GM19351 (cell line): ENCODE data around the gene DCP1A.
"Not testable (repeated sequence)": the region's sequence is repeated elsewhere in the genome, so short reads cannot be mapped to it uniquely, and the experiment has no call there.

Experiments
- ATAC-seq: cut with Tn5 transposase; IDR thresholded peaks from one replicate; pipeline ENCODE4 v1.9.1; 2021; ENCODE audit warnings: mild to moderate bottlenecking, moderate library complexity; ENCODE audit not compliant: unreplicated experiment

DCP1A gene

DNA sequence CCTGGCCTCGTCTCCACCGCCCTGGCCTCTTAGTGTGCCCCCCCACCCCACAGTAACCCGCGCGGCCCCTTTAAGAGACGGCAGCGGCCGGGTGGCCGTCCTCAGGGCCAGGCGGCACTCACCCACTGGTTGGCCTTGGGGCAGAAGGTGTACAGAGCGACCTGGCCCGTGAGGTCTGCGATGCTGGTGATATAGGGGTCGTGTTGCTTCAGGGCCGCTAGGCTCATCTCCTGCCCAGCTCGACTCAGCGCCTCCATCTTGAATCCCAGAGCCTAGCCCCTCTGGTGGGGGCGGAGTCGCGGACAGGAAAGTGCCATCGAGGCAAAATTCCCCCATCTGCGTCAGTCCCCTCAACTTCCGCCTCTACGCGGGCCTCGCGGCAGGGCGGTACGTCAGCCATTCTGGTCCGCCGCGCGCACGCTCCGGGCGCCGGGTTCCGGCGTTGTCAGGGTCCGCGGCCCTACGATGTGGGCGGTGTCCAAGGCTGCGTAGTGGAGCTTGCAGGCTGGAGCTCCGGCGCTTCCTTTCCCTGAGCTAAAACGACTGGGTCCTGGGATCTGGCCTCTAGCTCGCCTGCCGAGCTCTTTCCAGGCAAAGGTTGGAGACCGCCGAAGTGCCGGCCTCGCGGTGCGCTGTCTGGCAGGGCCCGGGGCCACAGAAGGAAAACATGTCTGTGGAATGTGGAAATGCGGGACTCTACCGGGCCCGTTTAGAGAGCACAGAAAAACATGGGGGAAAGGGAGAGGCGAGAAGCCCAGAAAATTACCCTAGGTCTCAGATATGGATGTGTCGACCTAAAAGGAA lies at the start of gene DCP1A:
TSS of gene DCP1A (minus strand) at position 283 of the 804 bp plus-strand sequence. CDS start at position 257, 26 bp downstream.
- peak; percentile 94 for ATAC-seq

- no peak for ATAC-seq
Observed at GRCh38 chr3:53384465-53385423, 37.4 kb upstream of the DCP1A start.

DNA sequence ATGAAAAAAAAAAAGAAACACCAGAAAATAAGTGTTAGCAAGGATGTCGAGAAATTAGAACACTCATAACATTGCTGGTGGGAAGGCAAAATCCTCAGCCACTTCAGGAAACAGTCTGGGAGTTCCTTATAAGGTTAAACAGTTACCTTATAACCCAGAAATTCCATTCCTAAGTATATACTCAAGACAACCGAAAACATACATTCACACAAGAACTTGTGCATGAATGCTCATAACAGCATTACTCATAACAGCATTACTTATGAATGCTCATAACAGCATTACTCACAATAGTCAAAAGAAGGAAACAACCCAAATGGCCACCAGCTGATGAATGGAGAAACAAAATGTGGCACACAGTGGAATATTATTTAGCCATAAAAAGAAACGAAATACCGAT lies 34.8 kb upstream of the DCP1A start:
- ATAC-seq = no peak

DNA sequence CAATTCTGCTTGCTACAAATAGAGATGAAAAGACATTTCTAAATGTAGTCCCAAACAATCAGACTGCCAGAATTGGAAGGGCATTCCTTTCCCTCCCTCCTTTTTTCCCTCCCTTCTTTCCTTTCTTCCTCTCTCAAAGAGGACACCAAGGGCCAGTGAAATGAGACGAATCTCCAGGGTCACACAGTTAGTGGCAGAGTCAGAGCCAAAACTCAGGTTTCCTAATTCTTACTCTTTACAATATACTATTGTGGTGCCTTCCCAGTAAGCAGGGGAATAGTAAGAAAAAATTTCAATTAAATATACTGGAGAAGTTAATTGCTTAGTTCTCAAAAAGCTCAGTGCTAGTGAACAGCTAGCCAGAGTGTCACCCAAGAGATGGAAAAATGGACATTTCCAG lies 33.0 kb upstream of the DCP1A start:
- ATAC-seq = no peak

- no peak for ATAC-seq
Observed at GRCh38 chr3:53379898-53380297, 32.6 kb upstream of the DCP1A start.

DNA sequence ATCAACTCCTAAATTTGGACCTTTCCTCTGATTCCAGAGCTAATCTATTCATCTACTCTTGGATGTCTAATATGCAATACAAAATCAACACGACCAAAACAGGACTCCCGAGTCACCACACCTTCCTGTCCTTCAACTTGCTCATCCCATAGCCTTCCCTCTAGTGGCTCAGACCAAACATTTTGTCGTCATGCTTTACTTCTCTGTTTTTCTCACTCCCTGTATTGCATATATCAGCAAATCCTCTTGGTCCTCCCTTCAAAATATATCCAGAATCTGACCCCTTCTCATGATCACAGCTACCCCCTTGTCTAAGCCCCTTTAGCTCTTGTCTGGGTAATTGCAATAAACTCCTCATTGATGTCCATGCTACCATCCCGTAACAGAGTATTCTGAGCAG lies 30.5 kb upstream of the DCP1A start:
- no peak for ATAC-seq

GRCh38 chr3:53376679-53377078 lies 29.3 kb upstream of the DCP1A start:
- no peak for ATAC-seq

GRCh38 chr3:53375019-53375418 lies 27.7 kb upstream of the DCP1A start:
- ATAC-seq = peak; percentile 76

GRCh38 chr3:53370719-53371118 lies 23.4 kb upstream of the DCP1A start:
- ATAC-seq = not testable (repeated sequence)

- ATAC-seq = no peak
Observed at GRCh38 chr3:53361852-53362251, 14.5 kb upstream of the DCP1A start.

GRCh38 chr3:53357458-53357857 lies 10.1 kb upstream of the DCP1A start:
- ATAC-seq = no peak

- ATAC-seq = no peak
Observed at GRCh38 chr3:53354945-53355498, 7.7 kb upstream of the DCP1A start.

GRCh38 chr3:53353202-53353601 lies 5.9 kb upstream of the DCP1A start:
- no peak for ATAC-seq

DNA sequence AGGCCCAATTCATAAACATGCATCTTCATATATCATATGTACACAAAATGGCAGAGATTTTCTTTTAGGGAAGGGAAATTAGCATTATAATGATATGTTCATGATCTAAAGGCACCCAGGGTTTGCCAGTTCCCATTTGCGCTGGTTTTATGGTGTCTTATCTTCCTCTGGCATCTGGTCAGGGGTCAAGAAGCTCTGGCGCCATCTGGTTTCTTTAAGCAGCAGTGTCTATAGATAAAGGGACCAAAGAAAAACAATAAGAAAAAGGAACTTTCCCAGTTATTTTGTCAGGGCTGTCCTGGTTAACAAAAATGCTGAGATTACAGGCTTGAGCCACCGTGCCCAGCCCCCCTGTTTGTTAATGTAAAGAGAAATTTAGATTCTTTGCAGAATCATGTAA lies 3.3 kb upstream of the DCP1A start:
- no peak for ATAC-seq

DNA sequence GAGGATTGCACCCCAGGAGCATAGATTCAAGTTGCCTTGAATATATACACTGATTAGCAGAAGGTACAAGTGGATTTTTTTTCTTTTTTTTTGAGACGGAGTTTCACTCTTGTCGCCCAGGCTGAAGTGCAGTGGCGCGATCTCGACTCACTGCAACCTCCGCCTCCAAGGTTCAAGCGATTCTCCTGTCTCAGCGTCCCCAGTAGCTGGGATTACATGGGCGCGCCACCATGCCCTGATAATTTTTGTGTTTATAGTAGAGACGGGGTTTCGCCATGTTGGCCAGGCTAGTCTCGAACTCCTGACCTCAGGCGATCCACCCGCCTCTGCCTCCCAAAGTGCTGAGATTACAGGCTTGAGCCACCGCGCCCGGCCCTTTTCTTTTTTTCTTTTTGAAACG lies 775 bp upstream of the DCP1A start:
- not testable (repeated sequence) for ATAC-seq

DNA sequence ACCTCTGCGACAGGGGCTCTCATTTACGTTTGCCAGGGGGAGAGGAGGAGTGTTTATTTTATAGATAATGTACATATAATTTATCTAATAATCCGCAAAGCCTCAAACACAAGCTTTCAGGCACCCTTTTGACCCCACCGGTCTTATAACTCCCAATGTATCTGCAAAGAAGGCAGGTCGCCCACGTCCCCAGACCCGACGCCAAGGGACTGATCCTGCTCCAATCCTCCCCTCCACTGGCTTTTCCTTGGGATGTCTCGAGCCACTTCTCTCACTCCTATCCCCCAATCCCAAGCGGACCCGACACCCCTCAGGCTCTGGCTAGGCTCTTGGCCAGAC lies 452 bp downstream of the DCP1A start:
- ATAC-seq = no peak

DNA sequence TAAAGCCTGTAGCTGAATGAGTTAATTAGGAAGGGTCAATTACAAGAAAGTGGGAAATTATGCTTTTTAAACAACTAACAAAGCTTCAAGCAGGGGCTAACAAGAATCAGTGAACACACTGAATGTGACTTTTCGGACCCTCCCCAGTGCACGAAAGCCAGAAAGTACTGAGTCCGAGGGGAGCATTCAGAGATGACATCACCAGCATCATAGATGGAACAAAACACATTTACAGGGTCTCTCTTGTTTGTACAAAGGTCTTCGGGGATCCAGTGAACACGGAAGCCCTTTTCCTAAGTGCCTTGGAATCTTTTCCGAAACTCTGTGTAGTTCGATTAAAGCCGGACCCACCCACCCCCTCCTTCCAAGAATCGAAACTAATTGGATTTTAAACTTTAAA lies 829 bp downstream of the DCP1A start:
- no peak for ATAC-seq

DNA sequence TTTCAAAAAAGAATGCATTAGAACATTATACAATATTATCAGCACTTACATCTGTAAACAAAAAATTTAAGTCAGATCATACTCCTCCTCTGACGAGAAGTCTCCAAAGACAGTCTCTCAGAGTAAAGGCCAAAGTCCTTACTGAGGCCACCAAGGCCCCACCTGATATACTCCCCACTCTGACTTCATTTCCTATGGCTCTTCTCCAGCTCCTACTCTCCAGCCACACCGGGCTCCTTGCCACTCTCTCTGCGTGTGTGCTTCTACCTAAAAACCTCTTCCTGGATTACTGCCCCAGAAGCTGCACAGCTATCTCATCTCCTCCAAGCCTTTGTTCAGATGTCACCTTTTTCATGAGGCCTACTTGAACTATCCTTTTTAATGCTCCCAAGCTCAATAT lies 5.0 kb downstream of the DCP1A start:
- ATAC-seq = no peak

DNA sequence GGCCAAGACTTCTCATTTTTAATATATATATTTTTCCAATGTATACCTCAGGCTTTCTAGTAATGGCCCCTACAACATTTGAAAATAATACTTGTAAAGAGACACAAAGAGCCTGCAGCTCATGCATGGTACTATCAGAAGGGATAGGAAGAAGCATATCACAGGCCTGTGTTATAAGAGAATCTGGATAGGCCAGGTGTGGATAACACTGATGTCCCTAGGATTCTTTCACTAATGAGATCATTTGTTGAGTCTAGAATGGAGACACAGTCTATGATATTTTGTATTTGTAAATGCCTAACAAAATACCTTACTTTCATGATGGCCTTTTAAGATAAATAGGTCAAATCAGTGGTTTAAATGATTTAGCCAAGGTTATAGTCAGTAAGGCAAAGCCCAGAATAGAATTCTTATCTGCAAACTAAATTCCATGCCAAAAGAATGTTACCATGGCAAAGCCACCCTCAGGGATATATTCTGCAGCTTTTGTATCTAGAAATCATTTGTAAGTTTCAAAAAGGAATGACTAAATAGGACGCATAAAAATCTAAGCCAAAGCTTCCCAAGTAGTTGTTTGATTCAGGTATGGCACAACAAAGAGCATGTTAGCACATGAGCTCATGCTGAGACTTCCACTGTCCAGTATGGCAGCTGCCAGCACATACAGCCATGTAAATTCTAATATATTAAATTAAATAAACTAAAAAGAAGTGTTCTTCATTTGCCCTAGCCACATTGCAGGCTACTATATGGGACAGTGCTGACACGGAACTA lies 10.0 kb downstream of the DCP1A start:
- ATAC-seq = no peak

GRCh38 chr3:53334742-53335141 lies 12.6 kb downstream of the DCP1A start:
- ATAC-seq = no peak

DNA sequence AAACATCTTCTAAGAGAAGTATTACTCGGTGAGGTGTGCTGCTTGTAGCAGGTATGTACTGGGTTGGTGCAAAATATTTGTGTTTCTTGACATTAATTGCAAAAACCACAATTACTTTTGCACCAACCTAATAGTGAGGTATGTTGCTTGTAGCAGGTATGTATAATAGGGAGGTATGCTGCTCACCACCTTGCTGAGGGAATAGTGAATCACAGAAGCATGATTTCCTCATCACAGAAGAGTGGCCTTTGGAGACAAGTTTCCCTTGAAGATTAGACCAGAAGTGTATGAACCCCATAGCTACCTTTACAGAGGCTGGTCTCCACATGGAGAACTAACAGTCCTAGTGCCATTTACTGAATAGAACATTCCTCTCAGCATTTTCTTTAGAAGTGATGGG lies 15.5 kb downstream of the DCP1A start:
- no peak for ATAC-seq
